ENCODE results near the gene ITK. TPM values are rescaled to one million over a fixed set of nuclear protein-coding genes. Genes with fewer than 3 reads are reported as not detected.
A peak's percentile ranks its signal among the peaks of the same experiment; 100 is the strongest.

The ITK gene
- total RNA-seq, 2 experiments from 2014 or later = 208 to 249 TPM

DNA sequence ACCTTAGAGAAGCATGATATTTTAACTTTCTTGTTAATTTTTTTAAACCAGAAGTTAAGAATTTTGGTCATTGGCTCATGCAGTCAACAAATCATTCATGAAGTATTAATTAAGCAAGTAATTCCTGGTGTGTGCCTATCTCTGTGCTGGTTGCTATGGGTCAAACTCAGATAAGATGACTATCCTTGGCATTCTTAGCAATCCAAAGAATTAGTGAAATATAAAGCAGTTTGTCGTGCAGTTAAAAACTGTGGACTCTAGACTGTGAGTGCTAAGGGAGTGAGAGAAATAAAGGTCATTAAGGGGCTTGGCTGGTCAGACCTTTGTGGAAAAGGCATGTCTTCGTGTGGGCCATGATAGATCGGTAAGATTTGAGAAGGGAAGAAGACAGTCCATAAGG is 90.1 kb downstream of the ITK start:
- ChIA-PET POLR2A (interaction anchor here (1.4 kb wide), 1 partner anchor 18 kb away, joined by 10 read pairs; no protein-coding TSS in a partner anchor), CTCF (interaction anchor here (1.6 to 2.8 kb wide), 2 partner anchors 19 to 121 kb away, joined by 5 to 7 read pairs; no protein-coding TSS in a partner anchor)
- intact Hi-C loops (cut with DNase I, micrococcal nuclease) = loop anchor here (1.0 to 5.0 kb wide), 6 partner anchors 17 to 1937 kb away; partner anchors contain the start of genes MED7 (in 1 of the 2) and RNF145 (in 1 of the 2)
- DNase-seq = no peak
- no peak for ATAC-seq
- Mint-ChIP-seq H3K4me3 (peak overlapping the region; percentile 96), H3K27me3 (no peaks in the 10 kb centered on the region), H3K9me3 (ENCODE audit: low read depth) (no peaks in the 10 kb centered on the region), H3K36me3 (ENCODE audit: low read depth) (peaks cover 55% of the 10 kb centered on the region), H3K4me1 (peaks cover 74% of the 10 kb centered on the region), H3K27ac (peak overlapping the region; percentile 97)

GRCh38 chr5:157271740-157272271 is 91.2 kb downstream of the ITK start:
- intact Hi-C loops (cut with DNase I, micrococcal nuclease) = loop anchor here (1.0 to 5.0 kb wide), 11 partner anchors 8 to 1935 kb away; partner anchors contain the start of genes ITK (in 1 of the 2), MED7 (in 1 of the 2) and RNF145 (in 1 of the 2)
- H3K36me3 Mint-ChIP-seq (ENCODE audit: low read depth) = peaks cover 53% of the 10 kb centered on the region

DNA sequence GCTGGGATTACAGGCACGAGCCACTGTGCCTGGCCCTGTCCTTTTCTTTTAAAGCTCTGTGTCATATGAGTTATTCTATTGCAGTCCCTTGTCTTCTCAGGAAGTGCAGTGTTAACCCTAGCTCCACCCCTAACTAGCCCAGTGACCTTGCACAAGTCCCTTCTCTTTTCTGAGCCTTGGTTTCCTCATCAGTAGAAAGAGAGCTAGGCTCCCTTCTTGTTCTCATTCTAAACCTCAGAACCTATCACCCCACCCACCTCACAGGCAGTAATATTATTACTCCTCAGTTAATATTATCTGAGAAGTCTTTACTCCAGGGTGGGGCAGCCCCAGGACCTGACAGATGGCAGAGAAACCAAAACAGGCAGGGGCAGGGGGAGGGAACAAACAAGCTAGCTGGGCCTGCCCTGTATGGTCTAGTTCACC is 92.5 kb downstream of the ITK start:
- Mint-ChIP-seq H3K4me1 (peaks cover 86% of the 10 kb centered on the region), H3K9me3 (ENCODE audit: low read depth) (no peaks in the 10 kb centered on the region), H3K27ac (peak overlapping the region; percentile 97), H3K4me3 (peak overlapping the region; percentile 96), H3K36me3 (ENCODE audit: low read depth) (peaks cover 47% of the 10 kb centered on the region), H3K27me3 (no peaks in the 10 kb centered on the region)
- intact Hi-C loops (cut with DNase I, micrococcal nuclease) = loop anchor here (2.0 to 5.0 kb wide), 8 partner anchors 16 to 1934 kb away; partner anchors contain the start of genes ITK (in 1 of the 2) and RNF145 (in 1 of the 2)
- ATAC-seq = peak; percentile 49
- POLR2A ChIA-PET = interaction anchor here (0.5 to 3.1 kb wide), 16 partner anchors 10 to 353 kb away, joined by 3 to 27 read pairs (median 4); partner anchors contain the start of genes ITK and MED7
- peak; percentile 70 for DNase-seq
- CTCF ChIA-PET = interaction anchor here (0.6 to 4.2 kb wide), 17 partner anchors 10 to 213 kb away, joined by 3 to 25 read pairs (median 6); no protein-coding TSS in a partner anchor

More at GRCh38 chr5:157271740-157272271, 91.2 kb downstream of the ITK start:
- ChIA-PET CTCF (interaction anchor here (0.5 to 4.2 kb wide), 17 partner anchors 9 to 126 kb away, joined by 3 to 25 read pairs (median 5); no protein-coding TSS in a partner anchor), POLR2A (interaction anchor here (0.6 to 3.1 kb wide), 15 partner anchors 15 to 129 kb away, joined by 3 to 27 read pairs (median 4); partner anchors contain the start of gene MED7)
- Mint-ChIP-seq H3K4me1 (peaks cover 84% of the 10 kb centered on the region), H3K27me3 (no peaks in the 10 kb centered on the region), H3K9me3 (ENCODE audit: low read depth) (no peaks in the 10 kb centered on the region), H3K27ac (peak overlapping the region; percentile 97), H3K4me3 (peak overlapping the region; percentile 96)
- peak; percentile 95 for DNase-seq
- peak; percentile 82 for ATAC-seq

- CTCF ChIA-PET = interaction anchor here (1.2 to 4.2 kb wide), 2 partner anchors 12 to 27 kb away, joined by 3 to 19 read pairs; no protein-coding TSS in a partner anchor
- H3K27me3 Mint-ChIP-seq = no peaks in the 10 kb centered on the region
- DNase-seq (no peak), ATAC-seq (no peak)
- POLR2A ChIA-PET = no interaction called here
- H3K4me1 Mint-ChIP-seq = peaks cover 87% of the 10 kb centered on the region
- H3K27ac Mint-ChIP-seq = peak overlapping the region; percentile 40
- H3K4me3 Mint-ChIP-seq = no peak overlapping the region
- H3K9me3 Mint-ChIP-seq (ENCODE audit: low read depth) = no peaks in the 10 kb centered on the region
- peaks cover 35% of the 10 kb centered on the region for H3K36me3 Mint-ChIP-seq (ENCODE audit: low read depth)
- intact Hi-C loops (cut with DNase I, micrococcal nuclease) = loop anchor here in 1 of 2 experiments (1.0 kb wide), 1 partner anchor 16 kb away; no protein-coding TSS in a partner anchor
Observed at GRCh38 chr5:157275403-157275802, 94.8 kb downstream of the ITK start.

- peaks cover 38% of the 10 kb centered on the region for H3K36me3 Mint-ChIP-seq (ENCODE audit: low read depth)
Observed at GRCh38 chr5:157278319-157279037, 97.8 kb downstream of the ITK start.

DNA sequence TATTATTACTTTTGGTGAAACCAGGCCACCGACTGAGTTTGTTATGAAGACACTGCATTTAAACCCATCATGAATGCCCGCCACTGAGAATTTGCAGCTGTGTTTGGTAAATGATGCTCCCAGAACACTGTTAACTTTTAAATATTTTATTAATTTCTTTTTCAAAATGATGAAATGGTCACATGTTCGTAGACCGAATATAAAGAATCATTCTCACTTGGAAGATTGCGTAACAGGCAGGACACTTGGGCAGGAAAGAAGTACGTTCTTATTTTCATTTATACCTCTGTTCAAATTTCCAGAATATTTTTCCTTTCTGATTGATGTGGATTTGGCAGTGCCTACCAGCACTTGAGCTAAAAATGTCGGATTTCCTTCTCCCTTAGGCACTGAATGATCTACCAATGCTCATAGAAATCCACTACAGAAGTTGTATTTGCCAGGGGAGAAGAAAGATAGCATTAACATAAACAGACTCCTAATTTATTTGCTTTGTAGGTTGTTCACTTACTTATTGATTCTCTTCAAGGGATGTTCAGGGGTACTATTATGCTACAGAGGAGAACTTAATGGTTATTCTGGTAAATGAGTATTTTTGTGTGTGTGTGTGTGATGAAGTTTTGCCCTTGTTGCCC is 99.1 kb downstream of the ITK start:
- H3K36me3 Mint-ChIP-seq (ENCODE audit: low read depth) = peaks cover 42% of the 10 kb centered on the region
- H3K27me3 Mint-ChIP-seq = no peaks in the 10 kb centered on the region
- DNase-seq (no peak), ATAC-seq (no peak)
- ChIA-PET CTCF (interaction anchor here (0.8 to 2.4 kb wide), 4 partner anchors 11 to 54 kb away, joined by 3 to 6 read pairs (median 4); no protein-coding TSS in a partner anchor), POLR2A (no interaction called here)
- intact Hi-C loops (cut with DNase I, micrococcal nuclease) = loop anchor here in 1 of 2 experiments (1.0 kb wide), 1 partner anchor 7 kb away; no protein-coding TSS in a partner anchor
- peaks cover 90% of the 10 kb centered on the region for H3K4me1 Mint-ChIP-seq
- no peak overlapping the region for H3K4me3 Mint-ChIP-seq
- H3K27ac Mint-ChIP-seq = peak overlapping the region; percentile 93
- H3K9me3 Mint-ChIP-seq (ENCODE audit: low read depth) = peaks cover 9% of the 10 kb centered on the region

More at GRCh38 chr5:157278319-157279037, 97.8 kb downstream of the ITK start:
- H3K27me3 Mint-ChIP-seq = no peaks in the 10 kb centered on the region
- DNase-seq = no peak
- ChIA-PET POLR2A (interaction anchor here (0.6 to 0.7 kb wide), 2 partner anchors 12 to 82 kb away, joined by 3 read pairs; no protein-coding TSS in a partner anchor), CTCF (interaction anchor here (0.8 to 2.4 kb wide), 5 partner anchors 13 to 130 kb away, joined by 3 to 6 read pairs (median 4); no protein-coding TSS in a partner anchor)
- ATAC-seq = no peak
- peak overlapping the region; percentile 25 for H3K27ac Mint-ChIP-seq
- H3K9me3 Mint-ChIP-seq (ENCODE audit: low read depth) = peaks cover 9% of the 10 kb centered on the region
- peaks cover 89% of the 10 kb centered on the region for H3K4me1 Mint-ChIP-seq
- no peak overlapping the region for H3K4me3 Mint-ChIP-seq
- intact Hi-C loops (cut with DNase I, micrococcal nuclease) = no loop called here

DNA sequence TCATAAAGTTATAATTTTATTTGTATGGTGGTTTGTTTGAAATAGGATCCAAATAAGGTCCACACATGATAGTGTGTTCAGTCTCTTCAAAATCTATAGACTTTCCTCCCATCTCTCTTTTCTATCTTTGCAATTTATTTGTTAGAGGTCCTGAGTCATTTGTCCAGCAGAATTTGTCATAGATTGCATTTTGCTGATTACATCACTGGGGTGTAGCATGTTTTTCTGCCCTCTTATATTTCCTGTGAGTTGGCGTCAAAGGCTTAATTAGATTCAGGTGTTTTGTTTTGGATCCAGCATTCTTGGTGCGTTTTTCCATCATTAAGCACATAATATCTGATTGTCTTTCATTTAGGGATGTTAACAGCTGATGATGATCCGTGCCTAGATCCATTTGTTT is 100.3 kb downstream of the ITK start:
- peak overlapping the region; percentile 2 for H3K4me3 Mint-ChIP-seq

GRCh38 chr5:157282150-157282549 is 101.5 kb downstream of the ITK start:
- H3K4me3 Mint-ChIP-seq = no peak overlapping the region
- peaks cover 83% of the 10 kb centered on the region for H3K4me1 Mint-ChIP-seq
- intact Hi-C loops (cut with DNase I, micrococcal nuclease) = no loop called here
- ChIA-PET CTCF (interaction anchor here (2.3 kb wide), 1 partner anchor 9 kb away, joined by 13 read pairs; no protein-coding TSS in a partner anchor), POLR2A (no interaction called here)
- H3K9me3 Mint-ChIP-seq (ENCODE audit: low read depth) = peaks cover 9% of the 10 kb centered on the region
- no peaks in the 10 kb centered on the region for H3K27me3 Mint-ChIP-seq
- peaks cover 53% of the 10 kb centered on the region for H3K36me3 Mint-ChIP-seq (ENCODE audit: low read depth)
- ATAC-seq (peak; percentile 16), DNase-seq (peak; percentile 41)
- H3K27ac Mint-ChIP-seq = peak overlapping the region; percentile 84

More for the DNA sequence above, 100.3 kb downstream of the ITK start:
- peaks cover 9% of the 10 kb centered on the region for H3K9me3 Mint-ChIP-seq (ENCODE audit: low read depth)
- intact Hi-C loops (cut with DNase I, micrococcal nuclease) = loop anchor here in 1 of 2 experiments (1.0 kb wide), 1 partner anchor 9 kb away; no protein-coding TSS in a partner anchor
- H3K27me3 Mint-ChIP-seq = no peaks in the 10 kb centered on the region
- peaks cover 49% of the 10 kb centered on the region for H3K36me3 Mint-ChIP-seq (ENCODE audit: low read depth)
- POLR2A ChIA-PET = no interaction called here
- CTCF ChIA-PET = interaction anchor here (0.8 kb wide), 2 partner anchors 32 to 153 kb away, joined by 3 read pairs; no protein-coding TSS in a partner anchor
- peak overlapping the region; percentile 86 for H3K27ac Mint-ChIP-seq
- peak; percentile 33 for ATAC-seq
- peaks cover 94% of the 10 kb centered on the region for H3K4me1 Mint-ChIP-seq
- DNase-seq = no peak

DNA sequence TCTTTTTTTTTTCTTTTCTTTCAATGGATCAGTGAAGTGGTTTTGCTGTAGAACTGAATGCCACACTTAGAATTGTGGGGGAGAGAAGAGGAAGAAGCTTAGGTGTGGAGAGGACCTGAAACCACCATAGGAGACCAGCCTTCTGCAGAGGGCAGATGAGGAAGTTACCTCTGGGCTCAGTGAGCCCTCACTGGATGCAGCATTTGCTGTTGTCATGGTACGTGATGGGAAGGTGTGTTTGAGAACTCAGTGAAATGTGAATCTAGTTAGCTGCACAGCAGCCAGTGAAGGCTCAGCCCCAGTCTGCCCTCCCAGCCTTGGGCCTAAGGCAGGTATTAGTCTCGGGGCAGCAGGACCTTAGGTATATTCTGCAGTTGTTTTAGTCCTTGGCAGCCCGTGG is 102.8 kb downstream of the ITK start:
- ChIA-PET POLR2A (interaction anchor here (0.8 kb wide), 1 partner anchor 14 kb away, joined by 5 read pairs; no protein-coding TSS in a partner anchor), CTCF (interaction anchor here (0.9 to 2.3 kb wide), 4 partner anchors 10 to 135 kb away, joined by 3 to 13 read pairs (median 6); no protein-coding TSS in a partner anchor)
- DNase-seq (no peak), ATAC-seq (peak; percentile 47)
- H3K4me3 Mint-ChIP-seq = no peak overlapping the region
- H3K27me3 Mint-ChIP-seq = no peaks in the 10 kb centered on the region
- peaks cover 60% of the 10 kb centered on the region for H3K36me3 Mint-ChIP-seq (ENCODE audit: low read depth)
- H3K9me3 Mint-ChIP-seq (ENCODE audit: low read depth) = peaks cover 9% of the 10 kb centered on the region
- H3K4me1 Mint-ChIP-seq = peaks cover 83% of the 10 kb centered on the region
- H3K27ac Mint-ChIP-seq = peak overlapping the region; percentile 84
- intact Hi-C loops (cut with DNase I, micrococcal nuclease) = no loop called here

GRCh38 chr5:157284458-157285212 is 104.0 kb downstream of the ITK start:
- Mint-ChIP-seq H3K4me3 (no peak overlapping the region), H3K9me3 (ENCODE audit: low read depth) (peaks cover 9% of the 10 kb centered on the region), H3K36me3 (ENCODE audit: low read depth) (peaks cover 67% of the 10 kb centered on the region), H3K27me3 (no peaks in the 10 kb centered on the region), H3K27ac (peak overlapping the region; percentile 24), H3K4me1 (peaks cover 82% of the 10 kb centered on the region)
- ATAC-seq (no peak), DNase-seq (no peak)
- ChIA-PET POLR2A (no interaction called here), CTCF (interaction anchor here (0.9 to 2.3 kb wide), 4 partner anchors 8 to 136 kb away, joined by 3 to 13 read pairs (median 4); no protein-coding TSS in a partner anchor)
- intact Hi-C loops (cut with DNase I, micrococcal nuclease) = no loop called here

Data from activated CD4-positive, alpha-beta T cell treated with anti-CD3 and anti-CD28 coated beads for 36 hours (primary cell).